ENCODE measurements around the gene RNU7-1.

The RNU7-1 gene

DNA sequence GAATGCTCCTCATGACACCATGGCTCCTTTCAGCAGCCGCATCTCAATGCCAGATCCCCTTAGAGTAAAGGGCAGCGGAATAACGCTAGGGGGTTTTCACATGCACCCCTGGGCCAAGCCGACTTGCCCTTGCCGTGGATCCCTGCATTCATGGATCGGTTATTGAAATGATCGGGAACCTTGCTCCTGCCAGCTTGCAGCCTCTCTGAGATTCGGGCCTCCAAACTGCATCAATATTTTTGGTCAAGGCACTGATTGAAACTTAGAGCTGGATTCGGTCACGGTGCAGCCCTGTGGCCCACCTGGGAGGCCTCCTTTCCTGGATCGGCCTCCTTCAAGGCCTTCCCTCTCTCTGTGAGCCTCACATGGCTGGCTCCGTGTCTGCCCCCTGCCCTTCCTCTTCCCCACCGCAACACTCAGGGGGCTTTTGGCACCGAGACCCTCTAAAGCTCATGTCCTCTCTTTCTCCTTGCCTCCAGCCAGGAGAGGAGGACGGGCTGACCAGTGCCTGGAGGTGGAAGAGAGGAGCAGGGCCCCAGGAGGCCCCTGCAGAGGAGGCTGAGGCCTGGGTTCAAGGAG is 9.3 kb downstream of the RNU7-1 start:
- in situ Hi-C loops (cut with HindIII; ENCODE audit: low pct_ligation_motif_present, low sequenced_read_pairs): no loop called here
- no peaks in the 10 kb centered on the region for H3K27me3 ChIP-seq (replicated peaks)
- DNase-seq: no peak
- TF ChIP-seq, protein P1, sequence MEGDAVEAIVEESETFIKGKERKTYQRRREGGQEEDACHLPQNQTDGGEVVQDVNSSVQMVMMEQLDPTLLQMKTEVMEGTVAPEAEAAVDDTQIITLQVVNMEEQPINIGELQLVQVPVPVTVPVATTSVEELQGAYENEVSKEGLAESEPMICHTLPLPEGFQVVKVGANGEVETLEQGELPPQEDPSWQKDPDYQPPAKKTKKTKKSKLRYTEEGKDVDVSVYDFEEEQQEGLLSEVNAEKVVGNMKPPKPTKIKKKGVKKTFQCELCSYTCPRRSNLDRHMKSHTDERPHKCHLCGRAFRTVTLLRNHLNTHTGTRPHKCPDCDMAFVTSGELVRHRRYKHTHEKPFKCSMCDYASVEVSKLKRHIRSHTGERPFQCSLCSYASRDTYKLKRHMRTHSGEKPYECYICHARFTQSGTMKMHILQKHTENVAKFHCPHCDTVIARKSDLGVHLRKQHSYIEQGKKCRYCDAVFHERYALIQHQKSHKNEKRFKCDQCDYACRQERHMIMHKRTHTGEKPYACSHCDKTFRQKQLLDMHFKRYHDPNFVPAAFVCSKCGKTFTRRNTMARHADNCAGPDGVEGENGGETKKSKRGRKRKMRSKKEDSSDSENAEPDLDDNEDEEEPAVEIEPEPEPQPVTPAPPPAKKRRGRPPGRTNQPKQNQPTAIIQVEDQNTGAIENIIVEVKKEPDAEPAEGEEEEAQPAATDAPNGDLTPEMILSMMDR (IDR thresholded peaks at IDR 0.05; ENCODE audit: low read depth, low read length, missing control alignments): no peak
- no peak overlapping the region for H3K4me3 ChIP-seq (ENCODE audit: low read depth, low read length)
- no peak overlapping the region for H3K27ac ChIP-seq
- H3K36me3 ChIP-seq (replicated peaks): no peaks in the 10 kb centered on the region

DNA sequence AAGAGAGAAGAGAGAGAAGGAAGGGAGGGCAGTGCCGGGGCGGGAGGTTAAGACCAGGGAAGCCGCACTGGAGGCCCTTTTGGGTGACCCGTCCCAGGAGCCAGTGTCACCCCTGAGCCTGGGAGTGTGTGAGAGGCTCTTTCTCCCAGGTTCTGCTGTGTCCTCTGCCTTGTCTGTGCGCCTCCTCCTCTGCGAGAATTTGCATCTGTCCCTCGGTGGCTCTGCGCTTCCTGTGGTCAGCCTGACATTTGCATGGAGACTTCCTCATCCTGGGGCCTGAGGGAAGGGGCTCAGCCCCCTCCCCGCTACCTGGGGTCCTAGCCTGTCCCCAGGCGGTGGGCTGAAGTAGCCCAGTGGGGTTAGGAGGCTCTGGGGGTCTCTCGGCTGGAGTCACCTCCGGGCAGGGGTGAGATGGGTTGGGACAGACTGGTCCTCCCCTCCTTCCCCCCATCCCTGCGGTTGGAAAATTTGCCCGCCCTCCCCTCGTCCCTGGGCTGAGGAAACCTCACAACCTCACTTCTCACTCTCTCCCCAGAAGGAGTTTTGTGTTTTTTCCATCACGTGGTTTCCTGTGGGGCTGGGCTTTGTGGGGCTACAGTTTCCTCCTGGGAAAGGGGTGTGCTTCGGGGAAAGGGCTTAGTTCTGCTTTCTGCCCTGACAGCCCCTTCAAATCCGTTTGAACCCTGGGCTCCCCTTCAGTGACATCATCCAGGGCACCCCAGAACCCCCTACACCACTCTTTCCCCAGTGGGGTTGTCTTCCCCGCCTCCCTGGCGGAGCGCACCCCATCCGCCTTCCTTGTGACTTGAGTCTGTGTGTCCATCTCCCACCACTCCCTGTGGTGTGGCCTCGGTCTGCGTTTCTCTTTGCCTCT is 10.1 kb downstream of the RNU7-1 start:
- Histone ChIP-seq H3K27ac (no peak overlapping the region), H3K36me3 (replicated peaks) (no peaks in the 10 kb centered on the region), H3K4me3 (ENCODE audit: low read depth, low read length) (no peak overlapping the region), H3K27me3 (replicated peaks) (no peaks in the 10 kb centered on the region)
- DNase-seq: no peak
- in situ Hi-C loops (cut with HindIII; ENCODE audit: low pct_ligation_motif_present, low sequenced_read_pairs): no loop called here
- TF ChIP-seq, protein P1 (IDR thresholded peaks at IDR 0.05; ENCODE audit: low read depth, low read length, missing control alignments): no peak

DNA sequence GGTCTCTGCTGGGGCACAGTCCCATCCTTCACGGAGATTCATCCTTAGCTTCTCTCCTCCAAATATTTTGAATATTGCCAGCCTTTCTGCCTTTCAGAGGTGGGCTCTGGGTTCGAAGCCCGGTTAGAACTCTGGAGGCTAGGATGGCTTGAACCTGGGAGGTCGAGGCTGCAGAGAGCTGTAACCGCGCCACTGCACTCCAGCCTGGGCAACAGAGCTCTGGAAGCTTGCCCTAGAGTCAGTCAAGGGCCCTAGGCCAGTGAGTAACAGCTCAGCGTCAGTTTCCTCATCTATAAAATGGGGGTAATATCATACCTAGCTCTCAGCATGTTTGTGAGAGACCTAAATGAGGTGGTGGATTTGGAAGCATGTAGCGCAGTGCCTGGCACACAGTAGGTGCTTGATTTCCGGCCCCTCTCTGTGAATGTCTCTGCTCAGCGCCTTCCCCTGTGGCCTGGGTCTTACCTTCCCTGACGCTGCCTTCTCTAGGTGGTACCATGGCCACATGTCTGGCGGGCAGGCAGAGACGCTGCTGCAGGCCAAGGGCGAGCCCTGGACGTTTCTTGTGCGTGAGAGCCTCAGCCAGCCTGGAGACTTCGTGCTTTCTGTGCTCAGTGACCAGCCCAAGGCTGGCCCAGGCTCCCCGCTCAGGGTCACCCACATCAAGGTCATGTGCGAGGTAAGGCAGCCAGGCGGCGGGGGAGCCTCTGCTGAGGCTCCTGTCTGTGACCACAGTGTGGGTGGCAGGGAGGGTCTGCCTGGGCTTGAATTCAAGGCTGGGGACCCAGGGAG is 10.9 kb downstream of the RNU7-1 start:
- H3K27me3 ChIP-seq (replicated peaks): no peaks in the 10 kb centered on the region
- TF ChIP-seq, protein P1 (IDR thresholded peaks at IDR 0.05; ENCODE audit: low read depth, low read length, missing control alignments): no peak
- no peak overlapping the region for H3K4me3 ChIP-seq (ENCODE audit: low read depth, low read length)
- H3K27ac ChIP-seq: no peak overlapping the region
- DNase-seq: no peak
- in situ Hi-C loops (cut with HindIII; ENCODE audit: low pct_ligation_motif_present, low sequenced_read_pairs): no loop called here
- H3K36me3 ChIP-seq (replicated peaks): no peaks in the 10 kb centered on the region

DNA sequence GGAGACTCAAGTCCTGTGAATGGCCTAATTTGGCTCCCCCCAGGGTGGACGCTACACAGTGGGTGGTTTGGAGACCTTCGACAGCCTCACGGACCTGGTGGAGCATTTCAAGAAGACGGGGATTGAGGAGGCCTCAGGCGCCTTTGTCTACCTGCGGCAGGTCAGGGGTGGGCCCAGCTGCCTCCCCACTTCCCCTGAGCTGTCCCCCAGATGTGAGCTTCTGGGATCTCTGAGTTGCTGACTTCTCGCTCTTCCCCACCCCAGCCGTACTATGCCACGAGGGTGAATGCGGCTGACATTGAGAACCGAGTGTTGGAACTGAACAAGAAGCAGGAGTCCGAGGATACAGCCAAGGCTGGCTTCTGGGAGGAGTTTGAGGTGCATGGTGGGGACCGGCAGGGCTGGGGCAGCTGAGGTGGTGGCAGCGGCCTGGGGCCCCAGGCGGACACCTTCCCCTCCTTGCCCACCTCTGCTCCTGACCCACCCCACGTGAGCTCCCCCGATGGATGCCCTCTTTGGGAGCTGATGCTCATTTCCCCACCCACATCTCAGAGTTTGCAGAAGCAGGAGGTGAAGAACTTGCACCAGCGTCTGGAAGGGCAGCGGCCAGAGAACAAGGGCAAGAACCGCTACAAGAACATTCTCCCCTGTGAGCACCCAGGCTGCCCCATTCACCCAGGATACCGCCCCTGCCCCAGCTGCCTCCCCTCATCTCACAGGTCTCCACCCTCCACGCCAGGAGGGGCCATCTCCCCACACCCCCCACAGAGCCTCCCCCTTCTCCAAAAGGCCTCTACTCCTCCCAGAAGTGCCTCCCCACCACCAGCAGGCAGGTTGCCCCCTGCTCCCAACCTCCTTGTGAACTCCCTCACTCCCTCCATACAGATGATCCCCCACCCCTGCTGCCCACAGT is 11.7 kb downstream of the RNU7-1 start:
- Histone ChIP-seq H3K4me3 (ENCODE audit: low read depth, low read length) (no peak overlapping the region), H3K36me3 (replicated peaks) (no peaks in the 10 kb centered on the region), H3K27me3 (replicated peaks) (no peaks in the 10 kb centered on the region), H3K27ac (no peak overlapping the region)
- DNase-seq: no peak
- TF ChIP-seq, protein P1 (IDR thresholded peaks at IDR 0.05; ENCODE audit: low read depth, low read length, missing control alignments): no peak
- in situ Hi-C loops (cut with HindIII; ENCODE audit: low pct_ligation_motif_present, low sequenced_read_pairs): no loop called here

DNA sequence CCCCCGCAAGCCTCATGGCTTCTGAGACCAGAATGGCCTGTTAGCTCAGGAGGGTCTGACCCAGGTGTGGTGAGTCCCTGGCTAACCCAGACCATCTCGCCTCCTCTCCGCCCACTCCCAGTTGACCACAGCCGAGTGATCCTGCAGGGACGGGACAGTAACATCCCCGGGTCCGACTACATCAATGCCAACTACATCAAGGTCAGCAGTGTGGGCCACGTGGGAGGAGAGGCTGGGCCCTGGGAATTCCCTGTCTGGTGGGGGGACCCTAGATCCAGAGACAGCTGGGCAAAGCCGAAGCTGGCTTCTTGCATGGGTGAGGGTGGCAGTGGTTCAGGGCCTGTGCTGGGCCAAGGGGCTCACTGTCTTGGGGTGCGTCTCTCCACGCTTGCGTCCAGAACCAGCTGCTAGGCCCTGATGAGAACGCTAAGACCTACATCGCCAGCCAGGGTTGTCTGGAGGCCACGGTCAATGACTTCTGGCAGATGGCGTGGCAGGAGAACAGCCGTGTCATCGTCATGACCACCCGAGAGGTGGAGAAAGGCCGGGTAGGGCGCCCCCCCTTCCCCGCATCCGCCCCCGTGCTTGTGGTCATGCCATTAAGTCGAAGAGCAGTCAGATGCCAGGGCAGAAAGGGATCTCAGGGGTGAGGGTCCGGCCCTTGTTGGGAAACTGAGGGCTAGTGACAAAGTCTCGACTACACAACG is 12.6 kb downstream of the RNU7-1 start:
- Histone ChIP-seq H3K27me3 (replicated peaks) (no peaks in the 10 kb centered on the region), H3K27ac (no peak overlapping the region), H3K36me3 (replicated peaks) (no peaks in the 10 kb centered on the region), H3K4me3 (ENCODE audit: low read depth, low read length) (no peak overlapping the region)
- no peak for DNase-seq
- in situ Hi-C loops (cut with HindIII; ENCODE audit: low pct_ligation_motif_present, low sequenced_read_pairs): no loop called here
- TF ChIP-seq, protein P1 (IDR thresholded peaks at IDR 0.05; ENCODE audit: low read depth, low read length, missing control alignments): no peak

Measured in brain microvascular endothelial cell (primary cell).